Inflammatory macrophage treated with lipopolysaccharide for 4 hours (primary cell): ENCODE data around the gene IFNG.
"Not testable (repeated sequence)": the region's sequence is repeated elsewhere in the genome, so short reads cannot be mapped to it uniquely, and the experiment has no call there.

ENCODE experiments used
- DNase-seq: peaks from one replicate; pipeline ENCODE4 v3.0.0-alpha.2; 2020

Gene IFNG

GRCh38 chr12:68159681-68160304 is at the start of gene IFNG:
IFNG (minus strand) TSS chr12:68159740; CDS start chr12:68159615, 125 bp downstream.
- no peak for DNase-seq

- not testable (repeated sequence) for DNase-seq
Observed at GRCh38 chr12:68209048-68209728, 49.6 kb upstream of the IFNG start.

GRCh38 chr12:68207276-68207675 is 47.7 kb upstream of the IFNG start:
- no peak for DNase-seq

GRCh38 chr12:68206446-68206845 is 46.9 kb upstream of the IFNG start:
- DNase-seq = no peak

GRCh38 chr12:68203460-68203875 is 43.9 kb upstream of the IFNG start:
- no peak for DNase-seq

- no peak for DNase-seq
Observed at GRCh38 chr12:68200854-68201253, 41.3 kb upstream of the IFNG start.

GRCh38 chr12:68199127-68199526 is 39.6 kb upstream of the IFNG start:
- DNase-seq = no peak

GRCh38 chr12:68198507-68199086 is 39.1 kb upstream of the IFNG start:
- no peak for DNase-seq

GRCh38 chr12:68190301-68190700 is 30.8 kb upstream of the IFNG start:
- no peak for DNase-seq

- no peak for DNase-seq
Observed at GRCh38 chr12:68189821-68190242, 30.3 kb upstream of the IFNG start.

GRCh38 chr12:68185598-68185997 is 26.1 kb upstream of the IFNG start:
- peak; percentile 36 for DNase-seq

GRCh38 chr12:68180792-68181744 is 21.5 kb upstream of the IFNG start:
- DNase-seq = peak; percentile 12

- no peak for DNase-seq
Observed at GRCh38 chr12:68178774-68179439, 19.4 kb upstream of the IFNG start.

- DNase-seq = no peak
Observed at GRCh38 chr12:68178184-68178583, 18.6 kb upstream of the IFNG start.

GRCh38 chr12:68177562-68177961 is 18.0 kb upstream of the IFNG start:
- DNase-seq = no peak

- DNase-seq = no peak
Observed at GRCh38 chr12:68176257-68176656, 16.7 kb upstream of the IFNG start.

- no peak for DNase-seq
Observed at GRCh38 chr12:68175557-68176061, 16.1 kb upstream of the IFNG start.

- not testable (repeated sequence) for DNase-seq
Observed at GRCh38 chr12:68174761-68175160, 15.2 kb upstream of the IFNG start.

- no peak for DNase-seq
Observed at GRCh38 chr12:68173792-68174191, 14.3 kb upstream of the IFNG start.

GRCh38 chr12:68170726-68171125 is 11.2 kb upstream of the IFNG start:
- no peak for DNase-seq

- no peak for DNase-seq
Observed at GRCh38 chr12:68169213-68169889, 9.8 kb upstream of the IFNG start.
